Activated CD4-positive, alpha-beta T cell treated with anti-CD3 and anti-CD28 coated beads, Interleukin-2, amount 50 U/mL, for 48 hours (primary cell): ENCODE measurements around the gene MRPL24.
"Not testable (repeated sequence)": the region's sequence is repeated elsewhere in the genome, so short reads cannot be mapped to it uniquely, and the experiment has no call there.

Source experiments
- DNase-seq, 2 experiments: peaks; one replicate each; pipeline ENCODE4 v3.0.0-alpha.2; 2020

MRPL24 gene

GRCh38 chr1:156740741-156741480 is at the start of gene MRPL24:
MRPL24 (minus strand) TSS chr1:156741088; CDS start chr1:156738704, 2,384 bp downstream.
- peak; percentile 95 to 96 for DNase-seq

GRCh38 chr1:156789621-156790318 is 48.9 kb upstream of the MRPL24 start:
- no peak for DNase-seq

- DNase-seq, result no peak
Measured at GRCh38 chr1:156788136-156788535, 47.2 kb upstream of the MRPL24 start.

DNA sequence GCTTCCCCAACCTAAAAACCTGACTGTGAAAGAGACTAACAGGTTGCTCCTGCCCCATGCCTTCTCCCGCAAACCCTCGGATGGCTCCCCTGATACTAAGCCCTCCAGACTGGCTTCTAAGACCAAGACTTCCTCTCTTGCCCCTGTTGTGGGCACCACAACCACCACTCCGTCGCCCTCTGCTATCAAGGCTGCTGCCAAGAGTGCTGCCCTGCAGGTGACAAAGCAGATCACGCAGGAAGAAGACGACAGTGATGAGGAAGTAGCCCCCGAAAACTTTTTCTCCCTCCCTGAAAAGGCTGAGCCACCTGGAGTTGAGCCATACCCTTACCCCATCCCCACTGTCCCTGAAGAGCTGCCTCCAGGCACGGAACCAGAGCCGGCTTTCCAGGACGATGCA is 45.8 kb upstream of the MRPL24 start:
- no peak for DNase-seq

DNA sequence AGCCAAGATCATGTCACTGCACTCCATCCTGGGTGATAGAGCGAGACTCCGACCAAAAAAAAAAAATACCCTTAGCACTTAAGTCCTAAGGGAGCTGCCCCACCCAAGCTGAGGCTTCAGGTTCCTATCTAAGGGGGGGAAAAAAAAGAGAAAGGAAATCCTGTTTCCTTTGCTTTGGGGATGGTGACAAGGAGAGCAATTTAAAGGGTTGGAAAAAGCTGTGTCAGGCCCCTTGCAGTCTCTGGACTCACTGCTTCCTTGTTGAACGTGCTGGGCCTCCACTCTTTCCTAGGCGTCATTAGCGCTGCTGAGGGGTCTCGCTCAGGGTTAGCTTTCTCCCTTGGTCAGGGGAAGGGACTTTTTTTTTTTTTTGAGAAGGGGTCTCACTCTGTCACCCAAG is 44.6 kb upstream of the MRPL24 start:
- no peak for DNase-seq

DNA sequence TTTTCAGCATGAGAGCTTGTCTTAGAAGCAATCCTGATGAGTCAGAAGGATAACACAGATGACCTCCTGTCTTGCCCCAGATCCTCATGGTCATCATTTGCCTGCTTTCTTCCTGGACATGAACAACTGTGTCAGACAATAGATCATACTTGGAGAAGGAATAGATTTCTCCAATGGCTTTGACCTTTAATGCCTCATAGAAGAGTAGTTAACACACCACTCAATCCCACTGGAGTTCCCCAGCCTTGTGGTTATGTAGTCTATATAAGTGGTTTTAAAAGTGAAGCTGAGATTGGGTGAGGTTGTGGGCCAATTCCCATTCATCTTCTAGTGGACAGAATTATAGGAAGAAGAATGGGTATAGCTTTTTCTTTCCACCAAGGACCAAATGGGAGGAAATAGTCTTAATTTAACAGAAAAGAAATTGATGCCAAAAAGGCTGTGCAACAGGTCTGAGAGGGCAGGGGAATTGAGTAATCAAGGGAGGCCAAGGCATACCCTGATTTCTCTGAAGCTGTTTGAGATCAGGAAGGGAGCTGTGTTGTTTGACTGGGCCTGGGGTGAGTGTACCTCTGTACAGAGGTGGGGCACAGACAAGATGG is 40.8 kb upstream of the MRPL24 start:
- DNase-seq, result no peak

DNA sequence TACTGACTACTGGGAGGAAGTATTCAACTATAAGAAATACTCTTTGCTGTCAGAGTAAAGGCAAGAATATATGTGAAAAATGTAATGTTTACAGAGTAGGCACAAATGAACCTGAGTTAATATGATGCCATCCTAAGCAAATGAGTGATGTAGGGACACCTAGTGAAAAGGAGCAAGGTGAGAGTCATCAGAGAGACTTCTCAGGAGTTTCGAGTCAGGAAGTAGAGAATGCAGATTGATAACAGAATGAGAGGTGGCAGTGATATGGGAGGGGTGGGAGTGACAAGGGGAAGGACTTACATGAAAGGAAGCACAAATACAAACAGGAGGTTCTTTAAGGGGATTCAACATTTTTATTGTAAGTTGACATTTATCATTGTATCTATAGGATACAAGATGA is 36.7 kb upstream of the MRPL24 start:
- DNase-seq, result no peak

DNA sequence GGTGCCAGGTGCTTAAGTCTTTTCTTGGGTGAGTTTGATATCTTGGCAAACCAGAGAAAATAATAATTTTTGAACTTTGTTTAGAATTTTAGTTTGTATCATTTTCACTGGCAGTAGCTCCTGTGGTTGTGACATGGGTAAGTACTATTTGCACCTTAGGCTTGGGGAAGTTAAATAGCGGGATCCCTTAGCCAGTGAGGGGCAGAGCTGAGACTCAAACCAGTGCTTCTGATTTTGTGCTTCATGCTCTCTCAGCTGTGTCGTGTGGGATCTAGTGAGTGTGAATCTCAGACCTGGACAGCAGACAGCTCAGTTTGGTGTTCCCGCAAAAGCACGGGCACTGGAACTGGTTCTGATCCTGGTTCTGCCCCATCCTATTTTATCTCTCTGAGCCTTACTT is 36.1 kb upstream of the MRPL24 start:
- no peak for DNase-seq

- no peak for DNase-seq
Measured at GRCh38 chr1:156775799-156776198, 34.9 kb upstream of the MRPL24 start.

DNA sequence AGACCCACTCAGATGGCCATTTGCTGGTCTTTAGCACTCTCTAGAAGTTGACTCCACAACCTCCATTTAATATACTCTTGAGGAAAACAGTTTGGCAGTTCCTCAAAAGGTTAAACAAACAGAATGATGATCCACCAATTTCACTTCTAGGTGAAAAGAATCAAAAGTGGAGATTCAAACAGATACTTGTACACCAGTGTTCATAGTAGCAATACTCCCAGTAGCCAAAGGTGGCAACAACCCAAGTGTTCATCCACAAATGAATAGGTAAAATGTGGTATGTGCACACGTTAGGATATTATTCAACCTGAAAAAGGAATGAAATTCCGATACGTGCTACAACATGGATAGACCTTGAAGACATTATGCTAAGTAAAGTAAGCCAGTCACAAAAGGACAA is 32.7 kb upstream of the MRPL24 start:
- no peak for DNase-seq

DNA sequence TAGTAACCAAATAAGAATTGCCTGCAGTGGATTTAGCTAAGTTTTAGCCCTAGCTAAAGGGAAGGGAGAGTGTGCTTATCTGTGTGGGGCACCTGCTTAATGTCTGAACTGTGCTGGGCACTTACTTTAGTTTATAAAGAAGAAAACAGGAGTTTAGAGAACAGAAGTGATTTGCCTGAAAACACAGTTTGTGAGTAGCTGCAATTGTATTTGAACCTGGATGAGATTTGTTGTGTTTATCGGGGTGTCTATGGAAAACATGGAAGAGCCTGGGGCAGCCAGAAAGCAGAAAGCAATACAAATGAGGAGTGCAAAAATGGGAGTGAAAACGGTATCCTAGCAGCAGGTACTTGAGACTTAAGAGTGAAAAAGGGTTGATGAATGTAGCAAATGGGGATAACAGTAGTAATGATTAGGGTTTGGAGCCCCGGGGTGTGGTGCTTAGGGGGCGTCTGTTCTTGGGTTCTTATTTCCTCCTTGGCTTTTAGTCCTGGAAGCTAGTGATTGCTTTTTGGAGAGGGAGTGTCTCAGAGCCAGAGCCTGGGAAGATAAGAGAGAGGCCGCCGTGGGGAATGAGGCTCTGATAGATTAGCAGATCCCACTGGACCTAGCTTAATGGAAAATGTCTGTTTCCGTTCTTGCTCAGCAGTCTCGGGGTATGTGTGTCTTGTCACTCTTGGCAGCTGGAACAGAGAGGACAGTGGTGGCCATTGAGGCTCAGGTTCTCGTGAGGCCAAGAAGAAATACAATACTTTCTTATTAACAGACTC is 32.0 kb upstream of the MRPL24 start:
- DNase-seq, result no peak

- no peak for DNase-seq
Measured at GRCh38 chr1:156772222-156772621, 31.3 kb upstream of the MRPL24 start.

DNA sequence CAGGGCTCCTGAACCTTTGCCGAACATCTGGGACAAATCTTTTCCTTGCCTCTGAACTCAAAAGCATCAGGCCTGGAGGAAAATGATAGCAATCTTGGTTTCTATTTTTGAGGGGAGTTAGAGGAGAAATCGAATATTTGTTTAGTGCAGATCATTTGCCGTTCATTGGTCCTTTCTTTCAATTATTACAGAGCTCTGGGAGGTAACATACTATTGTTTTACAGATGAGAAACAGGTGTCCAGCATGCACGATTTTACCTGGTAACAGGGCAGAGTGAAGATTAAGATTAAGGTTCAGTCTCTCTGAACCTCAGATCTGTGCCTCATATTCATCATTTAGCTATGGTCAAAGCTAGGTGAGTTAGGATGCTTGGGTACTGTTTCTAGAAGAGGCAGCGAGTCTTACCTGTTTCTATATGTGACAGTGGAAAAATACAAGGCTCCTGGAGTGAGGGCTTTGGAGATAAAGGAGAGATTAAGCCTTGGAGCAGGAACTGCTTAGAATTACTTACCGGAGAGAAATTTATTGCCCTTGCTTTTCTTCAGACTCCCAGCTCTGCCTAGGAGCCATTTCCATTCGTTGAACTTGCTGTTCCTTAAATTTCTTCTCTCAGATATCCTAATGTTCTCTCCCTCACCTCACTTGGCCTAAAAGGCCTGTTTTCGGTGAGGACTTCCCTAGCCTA is 27.9 kb upstream of the MRPL24 start:
- DNase-seq, result no peak

DNA sequence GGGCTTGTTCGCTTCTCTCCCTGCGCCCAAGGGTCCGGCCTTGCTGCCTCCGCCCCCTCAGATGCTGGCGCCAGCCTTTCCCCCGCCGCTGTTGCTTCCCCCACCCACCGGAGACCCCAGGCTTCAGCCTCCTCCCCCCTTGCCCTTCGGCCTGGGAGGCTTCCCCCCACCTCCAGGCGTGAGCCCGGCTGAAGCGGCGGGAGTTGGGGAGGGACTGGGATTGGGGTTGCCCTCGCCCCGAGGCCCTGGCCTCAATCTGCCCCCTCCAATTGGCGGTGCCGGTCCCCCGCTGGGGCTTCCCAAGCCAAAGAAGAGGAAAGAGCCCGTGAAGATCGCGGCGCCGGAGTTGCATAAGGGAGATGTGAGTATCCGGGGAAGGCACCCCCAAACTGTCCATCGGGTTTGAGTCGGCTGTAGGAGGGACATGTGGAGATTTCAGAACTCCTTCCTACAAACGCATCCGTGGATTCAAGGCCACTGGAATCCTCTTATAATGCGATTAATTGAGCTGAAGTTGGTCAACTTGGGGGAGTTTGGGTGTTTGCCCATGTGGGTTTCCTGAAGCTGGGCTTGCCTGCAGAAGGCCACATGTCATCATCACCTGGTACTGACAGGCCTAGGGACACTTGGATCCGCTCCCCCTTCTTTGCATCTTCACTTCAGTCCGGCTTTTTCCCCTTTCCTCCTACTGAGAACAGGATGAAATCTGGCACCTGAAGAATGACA is 27.2 kb upstream of the MRPL24 start:
- peak; percentile 38 to 56 for DNase-seq

- peak; percentile 93 to 96 for DNase-seq
Measured at GRCh38 chr1:156767101-156767878, 26.4 kb upstream of the MRPL24 start, which contains the start of gene PRCC. PRCC (plus strand) TSS chr1:156767535; CDS start chr1:156767772, 237 bp downstream.

GRCh38 chr1:156766298-156767100 is 25.6 kb upstream of the MRPL24 start:
- no peak for DNase-seq

- no peak for DNase-seq
Measured at GRCh38 chr1:156765666-156766065, 24.8 kb upstream of the MRPL24 start.

- not testable (repeated sequence) for DNase-seq
Measured at GRCh38 chr1:156765136-156765535, 24.2 kb upstream of the MRPL24 start.

DNA sequence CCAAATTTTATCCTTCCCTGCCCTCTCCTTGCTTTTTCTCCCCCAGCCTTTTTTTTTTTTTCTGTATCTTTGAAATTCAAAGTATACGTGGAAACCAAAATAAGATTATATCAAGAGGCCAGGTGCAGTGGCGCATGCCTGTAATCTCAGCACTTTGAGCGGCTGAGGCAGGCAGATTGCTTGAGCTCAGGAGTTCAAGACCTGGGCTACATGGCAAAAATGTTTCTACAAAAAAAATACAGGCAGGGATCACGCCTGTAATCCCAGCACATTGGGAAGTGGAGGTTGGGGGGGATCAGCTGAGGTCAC is 19.9 kb upstream of the MRPL24 start:
- DNase-seq, result no peak

GRCh38 chr1:156760092-156760795 is 19.4 kb upstream of the MRPL24 start:
- no peak for DNase-seq
